ENCODE data around the gene COL18A1. TPM values are rescaled to one million over a fixed set of nuclear protein-coding genes. Genes with fewer than 3 reads are reported as not detected.

Gene COL18A1
- total RNA-seq, 1 experiment from 2014 or later = 4.2 TPM

DNA sequence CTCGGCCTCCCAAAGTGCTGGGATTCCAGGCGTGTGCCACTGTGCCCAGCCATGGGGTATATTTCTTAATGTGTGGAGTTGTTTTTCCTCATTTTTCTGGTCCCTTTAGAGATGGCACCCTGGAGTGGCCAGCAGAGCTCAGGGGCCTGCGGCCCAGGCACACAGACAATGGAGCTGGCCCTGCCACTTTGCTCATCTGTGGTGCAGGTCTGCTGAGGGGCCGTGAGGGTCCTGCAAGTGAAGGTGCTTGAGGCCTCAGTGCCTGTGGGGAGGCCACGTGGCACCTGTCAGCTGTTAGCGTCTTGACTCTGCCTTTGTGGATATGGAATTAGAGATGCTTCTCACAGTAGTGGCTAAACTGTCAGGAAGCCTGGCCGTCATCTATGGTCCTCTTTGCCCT, 7.5 kb downstream of the COL18A1 start:
- DNase-seq (ENCODE audit: low read depth) = no peak

DNA sequence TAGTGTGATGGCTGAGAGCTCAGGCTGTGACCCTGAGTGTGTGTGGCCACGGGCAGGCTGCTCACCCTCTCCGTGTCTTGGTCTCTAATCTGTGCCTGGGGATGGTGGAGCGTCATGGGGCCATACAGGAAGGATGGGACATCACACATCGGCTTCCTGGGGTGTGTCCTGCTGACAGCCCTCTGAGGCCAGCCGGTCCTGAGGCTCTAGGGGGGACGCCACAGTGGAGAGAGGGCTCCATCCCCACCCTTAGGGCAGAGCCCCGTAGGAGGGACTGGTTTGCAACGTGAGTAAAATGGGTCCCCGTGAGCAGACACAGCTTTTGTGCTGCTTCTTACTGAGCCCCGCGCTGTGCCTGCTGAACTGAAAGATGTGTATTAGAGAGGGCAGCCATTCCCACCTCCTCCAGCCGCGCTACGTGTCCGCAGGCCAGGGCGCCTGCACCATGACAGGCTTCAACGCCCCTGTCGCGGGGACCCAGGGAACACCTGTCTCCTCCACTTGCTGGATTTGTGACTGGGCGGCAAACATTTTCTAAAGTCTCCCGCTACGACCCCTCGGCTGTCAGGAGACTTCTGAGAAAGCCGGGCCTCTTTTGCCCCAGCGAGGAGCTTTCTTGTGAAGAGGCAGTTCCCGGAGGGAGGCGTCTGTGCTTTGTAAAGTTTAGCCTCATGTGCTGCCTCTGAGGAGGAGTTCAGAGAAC, 8.1 kb downstream of the COL18A1 start:
- no peak for DNase-seq (ENCODE audit: low read depth)

DNA sequence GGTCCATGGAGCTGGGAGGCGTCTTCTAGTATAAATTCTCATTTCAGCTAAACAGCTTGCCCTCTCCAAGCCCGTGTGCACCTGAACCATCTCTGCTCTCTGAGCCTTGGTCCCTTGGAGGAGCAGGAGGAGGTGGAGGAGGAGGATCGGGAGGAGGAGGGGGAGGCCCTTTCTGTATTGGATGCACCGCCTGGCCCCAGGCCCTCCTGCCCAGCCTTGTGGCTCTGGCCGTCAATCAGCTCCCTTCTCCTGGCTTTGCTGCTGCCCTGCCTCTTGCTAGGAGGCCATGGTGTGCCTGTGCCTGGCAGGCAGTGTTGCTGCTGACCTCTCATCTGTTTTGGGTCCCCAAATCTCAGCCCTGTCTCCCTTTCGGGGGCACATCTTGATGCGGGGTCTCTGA, 9.0 kb downstream of the COL18A1 start:
- no peak for DNase-seq (ENCODE audit: low read depth)

DNA sequence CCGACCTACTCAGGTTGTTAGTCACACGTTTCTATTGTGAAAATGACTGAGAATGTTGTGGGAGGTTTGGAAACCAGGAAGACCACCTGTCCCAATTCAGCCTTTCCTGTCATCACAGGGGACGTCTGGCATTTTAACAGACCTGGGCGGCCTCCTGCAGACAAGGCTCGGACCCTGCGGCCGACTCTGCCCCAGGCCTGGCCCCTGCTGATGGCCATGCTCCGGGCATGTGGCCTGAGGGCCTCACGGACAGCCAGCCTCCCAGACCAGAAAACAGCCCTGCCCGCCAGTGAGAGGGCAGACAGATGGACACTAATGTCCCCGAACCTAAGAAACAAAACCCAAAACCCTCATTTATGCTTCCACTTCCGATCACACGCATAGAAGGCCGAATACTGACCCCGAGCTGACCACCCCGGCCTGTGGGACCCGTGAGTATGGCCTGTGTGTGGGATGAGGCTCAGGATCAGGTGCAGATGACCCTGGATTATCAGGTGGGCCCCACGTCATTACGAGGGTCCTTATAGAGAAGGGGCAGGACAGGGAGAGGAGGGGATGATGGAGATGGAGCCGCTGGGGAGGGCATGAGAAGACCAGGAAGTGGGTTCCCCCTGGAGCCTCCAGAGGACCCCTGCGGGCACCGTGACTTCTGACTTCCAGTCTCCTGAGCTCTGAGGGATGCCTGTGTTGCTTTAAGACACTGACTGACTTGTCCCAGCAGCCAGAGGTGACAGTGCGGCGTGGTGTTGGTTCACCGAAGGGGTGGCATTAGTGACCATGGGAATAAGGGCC, 9.6 kb downstream of the COL18A1 start:
- DNase-seq (ENCODE audit: low read depth) = no peak

DNA sequence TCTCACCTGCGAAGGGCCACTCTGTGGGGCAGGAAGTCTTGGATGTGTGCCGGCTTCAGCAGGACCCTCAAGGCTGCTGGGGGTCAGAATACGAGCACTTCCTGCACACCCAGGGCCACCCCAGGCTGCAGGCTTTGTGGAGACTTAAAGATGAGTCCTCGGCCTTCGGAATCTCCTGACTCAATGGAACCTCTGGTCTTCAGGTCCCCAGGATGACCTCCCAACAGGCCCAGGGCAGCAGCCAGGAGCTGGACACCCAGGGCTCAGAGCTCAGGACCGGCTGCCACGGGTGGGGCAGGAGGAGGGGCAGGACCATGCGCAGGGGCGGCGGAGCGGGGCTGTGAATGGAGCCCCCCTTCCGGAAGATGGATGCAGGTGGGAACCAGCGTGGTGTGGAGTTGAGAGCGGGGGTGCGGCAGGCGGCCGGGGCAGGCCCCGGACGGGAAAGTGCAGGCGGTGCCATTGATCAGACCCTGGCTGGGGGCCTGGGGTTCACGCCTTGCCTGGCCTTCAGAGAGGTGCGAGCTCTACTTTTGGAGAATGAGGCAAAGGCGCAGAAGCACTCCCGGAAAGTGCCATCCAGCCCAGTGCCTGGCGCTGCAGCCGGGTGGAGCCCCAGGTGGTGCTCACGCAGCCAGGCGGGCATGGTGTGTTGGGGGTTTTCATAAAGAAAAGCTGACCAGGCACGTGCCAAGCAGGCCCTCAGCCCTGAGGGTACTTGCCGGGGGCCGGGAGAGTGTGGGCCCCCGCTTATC, 10.4 kb downstream of the COL18A1 start:
- no peak for DNase-seq (ENCODE audit: low read depth)

DNA sequence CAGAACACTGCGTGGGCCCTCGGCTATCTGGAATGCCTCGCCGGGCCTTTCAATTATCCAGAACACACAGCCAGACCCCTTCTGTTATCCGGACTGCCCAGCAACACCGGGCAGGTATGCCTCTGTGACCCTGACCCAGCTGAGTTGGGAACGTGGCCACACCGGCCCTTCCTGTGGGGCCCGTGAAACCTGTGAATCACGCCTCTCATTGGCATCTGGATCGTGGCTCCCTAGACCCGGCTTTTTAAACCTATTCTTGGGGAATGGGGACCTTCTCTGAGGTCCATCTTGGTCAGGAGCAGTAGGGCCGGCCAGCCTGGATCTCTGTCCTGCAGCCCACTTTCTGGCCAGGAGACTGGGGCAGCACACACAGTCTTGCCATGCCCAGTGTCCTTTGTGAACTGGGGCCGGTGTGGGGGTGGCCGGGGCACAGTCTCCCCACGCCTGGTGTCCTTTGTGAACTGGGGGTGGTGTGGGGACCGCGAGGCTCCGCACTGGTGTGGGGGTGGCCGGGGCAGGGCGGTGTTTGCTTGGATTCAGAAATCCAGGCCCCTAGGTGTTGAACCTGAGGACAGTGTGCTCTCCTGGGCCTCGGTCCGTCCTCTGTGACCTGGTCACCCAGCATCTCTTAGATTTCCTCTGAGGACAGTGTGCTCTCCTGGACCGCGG, 11.1 kb downstream of the COL18A1 start:
- no peak for DNase-seq (ENCODE audit: low read depth)

DNA sequence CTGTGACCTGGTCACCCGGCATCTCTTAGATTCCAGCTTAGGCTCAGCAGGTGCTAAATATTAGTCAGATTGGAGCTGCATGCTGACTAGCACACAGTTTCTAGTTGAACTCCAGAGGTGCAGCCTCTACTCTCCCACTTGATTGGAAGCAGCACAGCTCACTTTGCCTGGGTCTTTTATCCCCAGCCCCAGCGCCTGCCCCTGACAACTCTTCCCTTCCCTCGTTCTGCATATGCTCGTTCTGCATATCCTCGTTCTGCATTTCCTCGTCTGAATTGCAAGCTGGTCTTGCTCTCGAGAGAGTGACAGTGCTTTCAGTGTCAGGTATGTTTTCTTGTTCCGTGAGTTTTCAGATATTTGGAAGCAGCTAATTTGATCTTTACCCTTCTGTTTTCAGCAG, 11.7 kb downstream of the COL18A1 start:
- DNase-seq (ENCODE audit: low read depth) = no peak

DNA sequence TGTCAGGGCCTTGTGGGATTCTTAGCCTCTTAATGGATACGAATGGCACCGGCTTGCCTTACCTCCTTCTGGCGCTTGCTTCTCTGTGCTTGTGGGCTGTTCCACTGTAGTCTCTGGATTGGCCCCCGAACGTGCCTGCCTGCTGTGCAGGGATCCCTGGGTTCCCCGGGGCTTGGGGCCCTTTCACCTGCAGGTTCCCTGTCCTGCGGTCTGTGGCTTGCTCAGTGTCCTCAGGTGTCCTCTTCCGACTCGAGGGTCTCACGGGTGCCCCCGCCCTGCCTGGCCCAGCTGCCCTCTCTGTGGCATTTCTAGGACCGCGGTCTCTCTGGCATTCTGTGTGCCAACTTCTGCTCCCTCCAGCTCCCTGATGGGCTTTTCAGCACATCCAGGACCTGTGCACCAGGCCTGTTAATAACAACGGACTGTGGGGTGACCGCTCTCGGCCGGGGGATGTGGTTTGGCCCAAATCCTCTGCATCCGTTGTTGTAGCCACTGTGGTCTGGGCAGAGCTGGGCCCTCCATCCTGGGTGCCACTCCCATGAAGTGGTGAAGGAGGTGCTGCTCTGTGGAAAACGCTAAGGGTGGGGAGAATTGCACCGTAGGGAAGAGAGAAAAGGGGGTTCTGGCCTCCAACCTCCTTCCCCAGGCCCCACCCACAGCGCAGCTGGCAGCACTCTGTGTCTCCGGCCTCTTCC, 12.4 kb downstream of the COL18A1 start:
- no peak for DNase-seq (ENCODE audit: low read depth)

DNA sequence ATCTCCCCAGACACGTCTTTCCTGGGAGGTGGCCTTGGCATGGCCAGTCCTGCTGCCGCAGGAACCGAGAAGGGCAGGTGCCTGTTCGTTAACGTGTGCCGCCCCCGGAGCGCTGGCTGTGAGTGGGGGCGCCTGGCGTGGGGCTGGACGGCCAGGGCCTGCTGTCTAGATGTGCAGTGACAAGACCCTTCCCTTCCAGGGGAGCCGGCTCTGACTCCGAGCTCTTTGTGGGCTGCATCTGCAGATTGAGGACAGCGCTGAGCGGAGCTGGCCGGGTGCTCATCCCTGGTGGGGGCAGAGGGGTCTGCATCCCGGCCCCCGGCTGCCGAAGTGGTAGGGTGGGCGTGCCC, 13.0 kb downstream of the COL18A1 start:
- DNase-seq (ENCODE audit: low read depth) = no peak

DNA sequence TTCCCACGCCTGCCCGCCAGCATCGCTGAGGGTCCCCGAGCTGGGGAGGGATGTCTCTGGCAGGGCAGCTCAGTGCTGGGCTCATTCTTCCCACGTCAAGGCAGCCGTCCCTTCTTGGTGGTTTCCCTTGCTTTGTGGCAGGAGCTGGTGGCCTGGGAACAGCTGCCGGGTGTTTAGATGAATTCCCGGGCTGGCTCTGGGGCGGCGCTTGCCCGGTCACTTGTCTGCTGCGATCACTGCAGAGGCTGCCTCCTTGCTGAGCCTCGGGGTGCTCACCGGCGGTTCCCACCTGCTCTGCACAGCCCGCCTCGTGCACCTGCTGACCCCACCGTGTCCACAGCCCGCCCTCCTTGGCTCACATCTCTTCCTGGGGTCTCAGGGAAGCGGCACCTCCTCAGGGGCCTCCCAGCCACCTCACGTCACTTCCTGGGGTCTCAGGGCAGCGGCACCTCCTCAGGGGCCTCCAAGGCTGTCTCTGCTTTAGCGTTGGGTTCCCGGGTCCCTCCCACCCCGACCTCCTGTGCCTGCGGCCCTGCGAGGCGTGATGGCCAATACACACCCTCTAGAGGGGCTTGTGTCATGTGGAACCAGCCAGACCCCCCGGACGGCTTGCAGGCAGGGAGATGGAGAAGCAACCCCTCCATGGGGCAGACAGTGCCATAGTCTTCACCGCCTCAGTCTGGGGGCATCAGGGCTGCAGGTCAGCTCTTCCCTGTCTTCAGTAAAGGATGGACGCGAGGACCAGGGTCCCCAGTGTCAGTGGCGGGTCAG, 13.5 kb downstream of the COL18A1 start:
- no peak for DNase-seq (ENCODE audit: low read depth)

DNA sequence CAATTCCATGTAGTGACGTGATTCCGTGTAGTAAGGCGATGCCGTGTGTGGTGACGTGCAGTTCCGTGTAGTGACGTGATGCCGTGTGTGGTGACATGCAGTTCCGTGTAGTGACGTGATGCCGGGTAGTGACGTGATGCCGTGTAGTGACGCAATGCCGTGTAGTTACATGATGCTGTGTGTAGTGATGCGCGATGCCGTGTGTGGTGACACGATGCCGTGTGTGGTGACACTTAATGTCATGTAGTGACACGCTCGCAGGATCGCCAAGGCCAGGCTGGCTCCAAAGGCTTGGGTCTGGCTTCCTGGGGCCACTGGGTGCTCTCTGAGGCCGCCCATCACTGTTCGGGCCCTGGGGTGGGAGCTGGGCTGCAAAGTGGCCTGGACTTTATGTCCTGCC, 14.2 kb downstream of the COL18A1 start:
- no peak for DNase-seq (ENCODE audit: low read depth)

DNA sequence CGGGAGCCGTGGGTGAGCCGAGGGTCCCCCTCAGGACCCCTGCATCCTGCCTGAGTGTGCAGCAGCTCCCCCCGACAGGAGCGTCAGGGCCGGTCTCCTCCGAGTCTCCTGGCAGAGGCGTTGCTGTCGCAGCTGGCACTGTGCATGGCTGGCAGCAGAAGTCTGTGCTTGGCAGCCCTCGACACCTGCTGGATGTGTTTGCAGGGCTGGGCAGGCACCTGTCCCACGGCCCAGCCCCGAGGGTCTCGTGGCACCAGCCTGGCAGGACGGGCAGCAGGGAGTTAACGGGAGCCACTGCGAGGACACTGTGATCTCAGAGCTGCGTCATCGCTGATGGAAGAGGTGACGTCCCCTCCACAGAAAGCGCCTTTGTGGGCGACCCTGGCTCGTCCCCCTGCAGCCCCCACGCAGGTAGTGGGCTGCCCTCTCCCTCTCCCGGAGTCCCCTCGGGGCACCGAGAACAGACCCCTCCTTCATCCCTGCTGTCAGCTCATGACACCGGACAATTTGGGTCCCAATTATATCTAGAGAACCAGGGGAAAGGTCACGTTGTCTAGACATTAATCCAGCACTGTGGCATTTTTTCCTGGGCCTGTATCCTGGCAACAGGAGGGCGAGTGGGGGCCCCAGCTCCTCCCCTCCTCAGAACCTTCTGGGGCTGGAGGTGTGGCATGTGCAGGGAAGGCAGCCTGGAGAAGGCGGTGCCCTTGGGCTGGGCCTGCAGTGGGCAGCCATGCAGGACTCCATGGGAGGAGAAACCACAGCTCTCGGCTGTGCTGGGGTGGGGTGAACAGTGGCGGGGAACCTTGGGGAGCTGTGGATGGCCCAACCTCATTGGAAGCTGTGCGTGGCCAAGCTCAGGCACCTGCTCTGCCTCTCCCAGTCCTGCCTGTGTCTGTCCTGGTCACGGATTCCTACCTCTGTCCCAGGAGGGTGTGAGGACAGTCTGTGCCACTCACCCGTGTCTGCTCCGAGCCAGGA, 15.4 kb downstream of the COL18A1 start:
- DNase-seq (ENCODE audit: low read depth) = no peak

DNA sequence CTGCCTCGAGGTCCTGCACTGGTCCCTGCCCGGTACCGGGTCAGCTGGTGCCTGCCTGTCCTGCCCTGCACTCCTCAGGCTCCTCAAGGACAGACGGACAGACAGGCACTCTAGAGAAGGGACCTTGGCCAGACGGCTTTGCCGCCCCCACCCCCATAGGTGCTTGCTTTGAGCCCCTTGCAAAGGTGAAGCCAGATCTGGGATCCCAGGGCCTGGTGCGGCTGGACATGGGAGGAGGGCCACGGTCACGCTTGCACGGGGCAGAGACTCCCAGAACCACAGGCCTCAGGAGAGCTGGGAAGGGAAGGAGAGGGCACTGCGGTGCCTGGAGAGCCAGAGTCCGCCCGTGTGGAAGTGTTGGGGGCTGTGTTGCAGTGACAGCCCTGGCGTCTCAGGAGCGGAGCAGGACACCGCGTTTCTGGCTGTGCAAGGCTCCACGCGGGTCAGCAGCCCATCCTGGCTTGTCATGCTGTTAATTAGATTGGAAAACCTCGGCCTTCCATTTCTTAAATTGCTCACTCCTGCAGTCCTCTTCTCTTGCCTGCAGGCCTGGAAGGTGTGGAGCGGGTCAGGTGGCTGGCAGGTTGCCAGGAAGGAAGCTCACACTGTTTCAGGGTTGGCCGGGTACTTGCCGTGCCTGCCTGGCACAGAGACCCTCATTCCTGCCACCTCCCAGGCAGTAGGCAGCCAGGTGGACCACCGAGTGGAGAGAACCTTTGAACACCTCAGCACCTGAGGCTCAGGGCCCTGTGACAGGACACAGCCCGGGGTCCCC, 16.3 kb downstream of the COL18A1 start:
- DNase-seq (ENCODE audit: low read depth) = no peak

DNA sequence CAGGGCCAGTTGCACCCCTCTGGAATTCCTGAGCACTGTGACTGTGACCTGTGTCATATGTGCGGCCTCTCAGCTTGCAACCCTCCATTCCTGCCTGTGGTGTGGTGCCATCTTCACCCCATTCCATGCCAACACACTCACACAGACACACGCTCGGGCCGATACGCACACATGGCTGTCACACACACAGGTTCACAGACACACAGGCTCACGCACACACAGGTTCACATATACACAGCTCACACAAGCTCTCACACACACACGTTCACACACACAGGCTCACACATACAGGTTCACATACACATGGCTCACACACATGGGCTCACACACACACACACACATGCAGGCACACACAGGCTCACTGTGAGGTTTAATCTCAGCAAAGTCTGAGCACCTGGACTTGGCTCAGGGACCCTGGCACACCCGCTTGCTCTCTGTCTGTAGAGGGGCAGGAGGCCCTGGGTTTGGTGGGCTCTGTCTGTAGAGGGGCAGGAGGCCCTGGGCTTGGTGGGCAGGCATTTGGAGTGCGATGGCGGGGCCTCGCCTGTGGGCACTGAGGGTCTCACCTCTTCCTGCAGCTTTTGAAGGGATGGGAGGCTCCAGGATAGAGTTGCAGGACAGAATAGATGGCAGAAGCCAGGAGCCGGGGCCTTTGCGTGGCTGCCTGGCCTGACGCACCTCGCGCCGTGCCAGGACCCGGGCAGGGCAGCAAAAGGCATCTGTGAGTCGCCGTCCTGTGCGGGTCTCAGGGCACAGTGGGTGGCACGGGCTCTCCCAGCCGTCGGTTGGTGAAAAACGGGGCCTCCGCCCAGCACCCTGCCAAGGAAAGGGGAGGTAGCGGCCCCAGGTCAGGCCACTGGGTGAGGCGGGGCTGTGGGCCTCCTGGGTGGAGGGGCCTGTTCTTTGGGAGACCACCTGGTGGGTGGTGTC, 17.1 kb downstream of the COL18A1 start:
- DNase-seq (ENCODE audit: low read depth) = no peak

DNA sequence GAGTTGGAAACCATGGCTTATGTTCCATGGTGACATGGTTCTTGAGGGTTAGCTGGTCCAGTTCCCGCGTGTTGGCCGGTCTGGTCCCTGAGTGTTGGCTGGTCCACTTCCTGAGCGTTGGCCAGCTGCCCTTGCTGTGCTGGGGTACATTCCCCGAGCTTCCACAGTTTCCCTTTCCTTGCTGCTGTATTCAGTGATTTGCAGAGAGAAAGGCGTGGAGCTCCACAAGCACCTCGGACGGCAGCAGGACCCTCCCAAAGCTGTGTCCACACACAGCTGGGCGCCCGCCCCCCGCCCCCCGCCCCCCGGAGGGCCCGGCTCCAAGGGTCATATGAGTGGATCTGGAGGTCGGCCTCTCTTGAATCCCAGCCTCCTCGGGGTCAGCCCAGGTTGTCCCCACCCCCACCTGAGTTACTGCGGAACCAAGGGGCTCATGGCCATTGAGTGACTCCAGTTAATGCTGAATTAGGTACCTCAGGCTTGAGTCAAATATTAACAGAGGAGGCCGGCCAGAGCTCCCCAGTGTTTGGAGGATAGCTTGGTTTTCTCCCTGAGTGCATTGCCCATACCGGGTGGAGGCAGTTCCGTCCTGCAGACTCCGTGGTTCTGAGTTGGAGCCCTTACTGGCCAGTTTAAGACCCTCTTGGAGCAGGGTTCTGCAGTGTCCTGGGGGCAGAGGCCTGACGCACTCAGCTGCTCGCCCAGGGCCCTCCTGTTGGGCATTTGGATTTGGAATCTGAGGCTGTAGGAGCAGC, 18.4 kb downstream of the COL18A1 start:
- DNase-seq (ENCODE audit: low read depth) = no peak

Data from HT1080 (cell line).